ENCODE data around the gene FUT8.

GRCh38 chr14:65424531-65424930 is 12.0 kb downstream of the FUT8 start:
- TF ChIP-seq EZH2 (IDR thresholded peaks at IDR 0.05) (no peak), EZH2phosphoT487 (IDR thresholded peaks at IDR 0.05) (no peak)

All from neural progenitor cell (in vitro differentiated cells).